Mesenchymal stem cell (in vitro differentiated cells and primary cell): ENCODE measurements around the gene SNTG2.

Source experiments
- DNase-seq: peaks from one replicate; pipeline ENCODE4 v3.0.0-alpha.2; 2013
- H2AFZ ChIP-seq: one replicate; pipeline ENCODE4 v1.6.1; 2013; ENCODE audit warnings: low read depth, mild to moderate bottlenecking, control low read depth, inconsistent platforms, low read length, moderate library complexity
- H2AK5ac ChIP-seq: 2 replicates; pipeline ENCODE4 v1.6.1; 2013; ENCODE audit warnings: low read length, moderate library complexity, mild to moderate bottlenecking, inconsistent platforms; ENCODE audit not compliant: severe bottlenecking
- H2BK120ac ChIP-seq: one replicate; pipeline ENCODE4 v1.6.1; 2013; ENCODE audit warnings: low read depth, mild to moderate bottlenecking, inconsistent platforms, low read length, moderate library complexity
- H2BK12ac ChIP-seq, 2 experiments: one replicate each; pipeline ENCODE4 v1.6.1; 2013; ENCODE audit warnings: inconsistent platforms in 2 of 2, low read length in 2 of 2, mild to moderate bottlenecking in 2 of 2, moderate library complexity in 2 of 2, control low read depth in 1 of 2
- H2BK15ac ChIP-seq: one replicate; pipeline ENCODE4 v1.6.1; 2013; ENCODE audit warnings: mild to moderate bottlenecking, low read depth, inconsistent platforms; ENCODE audit not compliant: poor library complexity, severe bottlenecking
- H2BK5ac ChIP-seq: 2 replicates; pipeline ENCODE4 v1.6.1; 2013; ENCODE audit warnings: low read depth, mild to moderate bottlenecking, low read length, control low read depth, inconsistent platforms; ENCODE audit not compliant: poor library complexity, severe bottlenecking
- H3K14ac ChIP-seq, 2 experiments: one replicate each; pipeline ENCODE4 v1.6.1; 2013; ENCODE audit warnings: inconsistent platforms in 2 of 2, low read length in 2 of 2, control low read depth in 1 of 2, mild to moderate bottlenecking in 1 of 2, moderate library complexity in 1 of 2
- H3K18ac ChIP-seq, 2 experiments: one replicate each; pipeline ENCODE4 v1.6.1; 2013; ENCODE audit warnings: inconsistent platforms in 2 of 2, low read length in 2 of 2, control low read depth in 1 of 2, low read depth in 1 of 2, mild to moderate bottlenecking in 1 of 2
- H3K23ac ChIP-seq, 2 experiments: one replicate each; pipeline ENCODE4 v1.6.1; 2013; ENCODE audit warnings: inconsistent platforms in 2 of 2, low read length in 2 of 2, mild to moderate bottlenecking in 2 of 2, moderate library complexity in 2 of 2, control low read depth in 1 of 2
- H3K27ac ChIP-seq: 2 replicates; pipeline ENCODE4 v1.5.1; 2013; ENCODE audit warnings: mild to moderate bottlenecking, moderate library complexity, low read length, control low read depth, inconsistent platforms; ENCODE audit not compliant: poor library complexity, severe bottlenecking
- H3K27me3 ChIP-seq, 2 experiments: 2 replicates each; pipeline versions ENCODE4 v1.6.1 to v1.7.0; 2013; ENCODE audit warnings: low read length in 2 of 2, mild to moderate bottlenecking in 2 of 2, moderate library complexity in 2 of 2, control low read depth in 1 of 2, inconsistent platforms in 1 of 2; ENCODE audit not compliant: control insufficient read depth in 1 of 2, insufficient read depth in 1 of 2
- H3K36me3 ChIP-seq, 2 experiments: 2 replicates each; pipeline versions ENCODE4 v1.6.1 to v1.7.0; 2013; ENCODE audit warnings: low read length in 2 of 2, control low read depth in 1 of 2, inconsistent platforms in 1 of 2, low read depth in 1 of 2, mild to moderate bottlenecking in 1 of 2; ENCODE audit not compliant: insufficient read depth in 2 of 2, control insufficient read depth in 1 of 2
- H3K4ac ChIP-seq, 2 experiments: one replicate each; pipeline ENCODE4 v1.6.1; 2013; ENCODE audit warnings: inconsistent platforms in 2 of 2, low read length in 2 of 2, mild to moderate bottlenecking in 2 of 2, moderate library complexity in 2 of 2, control low read depth in 1 of 2, low read depth in 1 of 2
- H3K4me1 ChIP-seq: 2 replicates; pipeline ENCODE4 v1.6.1; 2013; ENCODE audit warnings: low read depth, low read length, control low read depth; ENCODE audit not compliant: control insufficient read depth, insufficient read depth
- H3K4me2 ChIP-seq: 2 replicates; pipeline ENCODE4 v1.6.1; 2013; ENCODE audit warnings: low read length, mild to moderate bottlenecking, inconsistent platforms; ENCODE audit not compliant: poor library complexity, severe bottlenecking
- H3K4me3 ChIP-seq, 2 experiments: 2 replicates each; pipeline versions ENCODE4 v1.5.1 to v1.7.0; 2013; ENCODE audit warnings: low read length in 2 of 2, mild to moderate bottlenecking in 2 of 2, control low read depth in 1 of 2, low read depth in 1 of 2; ENCODE audit not compliant: insufficient read depth in 1 of 2
- H3K79me1 ChIP-seq: replicated peaks from 2 replicates; pipeline ENCODE4 v1.6.1; 2013; ENCODE audit warnings: mild to moderate bottlenecking, control low read depth, low read length, inconsistent platforms; ENCODE audit not compliant: poor library complexity, severe bottlenecking
- H3K9ac ChIP-seq: 2 replicates; pipeline ENCODE4 v1.7.0; 2013; ENCODE audit warnings: mild to moderate bottlenecking, low read length, moderate library complexity
- H3K9me3 ChIP-seq: 2 replicates; pipeline ENCODE4 v1.7.0; 2013; ENCODE audit warnings: mild to moderate bottlenecking, low read length; ENCODE audit not compliant: control insufficient read depth
- H4K8ac ChIP-seq: one replicate; pipeline ENCODE4 v1.6.1; 2013; ENCODE audit warnings: inconsistent platforms, mild to moderate bottlenecking, low read length, moderate library complexity
- H4K91ac ChIP-seq: one replicate; pipeline ENCODE4 v1.6.1; 2013; ENCODE audit warnings: mild to moderate bottlenecking, low read length, inconsistent platforms
- WGBS: methylation state at CpG from one replicate; pipeline ENCODE4 v1.1.7; 2013; ENCODE audit warnings: mixed read lengths; 5-methylcytosine and 5-hydroxymethylcytosine counted together

SNTG2 gene

DNA sequence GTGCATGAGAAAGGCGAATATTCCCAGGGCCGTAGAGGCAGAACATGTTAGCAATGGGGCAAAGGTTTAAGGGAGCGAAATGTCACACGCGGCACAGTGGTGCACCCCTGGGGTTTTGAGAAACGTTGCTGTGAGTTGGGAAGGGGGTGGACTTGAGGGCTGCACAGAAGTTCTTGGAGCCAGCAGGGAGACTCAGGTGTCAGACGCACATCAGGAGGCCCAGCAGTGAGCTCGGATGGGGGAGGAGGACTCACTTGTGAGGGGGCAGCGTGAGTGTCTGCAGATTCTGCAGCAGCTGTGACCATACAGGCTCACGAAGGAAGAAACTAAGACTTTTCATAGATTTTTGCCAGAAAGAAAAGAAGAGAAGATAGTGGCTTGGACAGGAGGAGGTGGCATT, 218.2 kb downstream of the SNTG2 start:
- H3K4me1 ChIP-seq = no peaks in the 10 kb centered on the region

GRCh38 chr2:1169291-1169949, 218.8 kb downstream of the SNTG2 start:
- H2AK5ac ChIP-seq = no peak overlapping the region
- H3K9ac ChIP-seq = no peak overlapping the region
- no peak overlapping the region for H2BK15ac ChIP-seq
- H4K8ac ChIP-seq = no peak overlapping the region
- H2AFZ ChIP-seq = no peak overlapping the region
- no peaks in the 10 kb centered on the region for H3K79me1 ChIP-seq
- H3K36me3 ChIP-seq = peaks cover 0 to 3% of the 10 kb centered on the region in 2 experiments
- H2BK5ac ChIP-seq = no peak overlapping the region
- DNase-seq = no peak
- no peak overlapping the region for H3K4me3 ChIP-seq
- H3K4ac ChIP-seq = no peak overlapping the region
- H3K4me1 ChIP-seq = no peaks in the 10 kb centered on the region
- no peaks in the 10 kb centered on the region for H3K27me3 ChIP-seq
- H3K27ac ChIP-seq = no peak overlapping the region
- H2BK12ac ChIP-seq = no peak overlapping the region
- no peak overlapping the region for H2BK120ac ChIP-seq
- WGBS = 62% methylated on average over 11 of the region's 13 CpGs
- no peak overlapping the region for H3K4me2 ChIP-seq
- H3K18ac ChIP-seq = no peak overlapping the region
- no peak overlapping the region for H3K14ac ChIP-seq
- no peak overlapping the region for H4K91ac ChIP-seq
- H3K23ac ChIP-seq = no peak overlapping the region
- no peaks in the 10 kb centered on the region for H3K9me3 ChIP-seq

More for the DNA sequence above, 218.2 kb downstream of the SNTG2 start:
- H3K4me3 ChIP-seq = no peak overlapping the region
- no peak for DNase-seq
- H3K18ac ChIP-seq = no peak overlapping the region
- no peak overlapping the region for H2BK15ac ChIP-seq
- H3K27ac ChIP-seq = no peak overlapping the region
- no peak overlapping the region for H4K8ac ChIP-seq
- no peak overlapping the region for H2BK12ac ChIP-seq
- no peak overlapping the region for H3K14ac ChIP-seq
- H4K91ac ChIP-seq = no peak overlapping the region
- H3K9me3 ChIP-seq = no peaks in the 10 kb centered on the region
- H3K79me1 ChIP-seq = no peaks in the 10 kb centered on the region
- peaks cover 0 to 3% of the 10 kb centered on the region in 2 experiments for H3K36me3 ChIP-seq
- H3K23ac ChIP-seq = no peak overlapping the region
- no peak overlapping the region for H3K4ac ChIP-seq
- no peak overlapping the region for H2AK5ac ChIP-seq
- 65% methylated on average over 10 of the region's 10 CpGs for WGBS
- H3K9ac ChIP-seq = no peak overlapping the region
- H2BK120ac ChIP-seq = no peak overlapping the region
- H3K4me2 ChIP-seq = no peak overlapping the region
- H3K27me3 ChIP-seq = no peaks in the 10 kb centered on the region
- no peak overlapping the region for H2BK5ac ChIP-seq
- H2AFZ ChIP-seq = no peak overlapping the region

DNA sequence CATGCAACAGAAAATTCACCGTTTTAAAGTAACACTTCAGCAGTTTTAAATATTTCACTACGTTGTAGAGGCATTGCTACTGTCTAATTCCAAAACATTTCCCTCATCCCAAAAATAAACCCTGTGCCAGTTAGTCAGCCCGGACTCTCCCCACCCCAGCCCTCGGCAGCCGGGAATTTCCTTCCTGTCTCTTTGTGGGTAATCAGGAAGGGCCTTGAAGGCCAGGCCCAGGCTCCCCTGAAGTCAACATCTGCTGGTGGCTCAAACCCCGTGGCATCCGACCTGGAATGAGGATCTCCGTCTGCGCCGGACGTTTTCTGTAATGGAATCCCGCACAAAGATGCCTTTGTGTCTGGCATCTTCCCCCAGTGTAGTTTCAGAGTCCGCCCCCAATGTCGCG, 219.6 kb downstream of the SNTG2 start:
- no peaks in the 10 kb centered on the region for H3K9me3 ChIP-seq
- no peak overlapping the region for H4K91ac ChIP-seq
- no peak overlapping the region for H2BK12ac ChIP-seq
- no peak overlapping the region for H2BK120ac ChIP-seq
- no peak overlapping the region for H2AFZ ChIP-seq
- no peak overlapping the region for H3K4me2 ChIP-seq
- no peak overlapping the region for H3K14ac ChIP-seq
- no peaks in the 10 kb centered on the region for H3K4me1 ChIP-seq
- H3K36me3 ChIP-seq = peaks cover 0 to 3% of the 10 kb centered on the region in 2 experiments
- no peak overlapping the region for H4K8ac ChIP-seq
- no peak overlapping the region for H2AK5ac ChIP-seq
- H2BK5ac ChIP-seq = no peak overlapping the region
- DNase-seq = no peak
- no peak overlapping the region for H3K23ac ChIP-seq
- H3K79me1 ChIP-seq = no peaks in the 10 kb centered on the region
- H3K4ac ChIP-seq = no peak overlapping the region
- no peak overlapping the region for H3K4me3 ChIP-seq
- H3K18ac ChIP-seq = no peak overlapping the region
- H3K27ac ChIP-seq = no peak overlapping the region
- no peaks in the 10 kb centered on the region for H3K27me3 ChIP-seq
- WGBS = 78% methylated on average over 15 of the region's 15 CpGs
- no peak overlapping the region for H3K9ac ChIP-seq
- no peak overlapping the region for H2BK15ac ChIP-seq

- no peaks in the 10 kb centered on the region for H3K4me1 ChIP-seq
- H2AFZ ChIP-seq = no peak overlapping the region
- no peak overlapping the region for H3K4me2 ChIP-seq
- no peaks in the 10 kb centered on the region for H3K9me3 ChIP-seq
- no peak overlapping the region for H3K9ac ChIP-seq
- no peak for DNase-seq
- no peak overlapping the region for H2BK120ac ChIP-seq
- H3K23ac ChIP-seq = no peak overlapping the region
- H3K36me3 ChIP-seq = peaks cover 0 to 3% of the 10 kb centered on the region in 2 experiments
- no peak overlapping the region for H2BK12ac ChIP-seq
- no peak overlapping the region for H2BK5ac ChIP-seq
- no peak overlapping the region for H3K4me3 ChIP-seq
- no peak overlapping the region for H3K14ac ChIP-seq
- no peaks in the 10 kb centered on the region for H3K27me3 ChIP-seq
- no peak overlapping the region for H4K91ac ChIP-seq
- H4K8ac ChIP-seq = no peak overlapping the region
- no peak overlapping the region for H2AK5ac ChIP-seq
- H3K27ac ChIP-seq = no peak overlapping the region
- H3K79me1 ChIP-seq = no peaks in the 10 kb centered on the region
- no peak overlapping the region for H3K18ac ChIP-seq
- WGBS = 82% methylated on average over 4 of the region's 5 CpGs
- H2BK15ac ChIP-seq = no peak overlapping the region
- no peak overlapping the region for H3K4ac ChIP-seq
Observed at GRCh38 chr2:1170711-1171110, 220.1 kb downstream of the SNTG2 start.
